HepG2 (cell line): ENCODE results near the gene DNAJB12. TPM values are rescaled to one million over a fixed set of nuclear protein-coding genes. Genes with fewer than 3 reads are reported as not detected.

Experiments
- BATF2 ChIP-seq: sonication (generic); formaldehyde crosslinking; IDR thresholded peaks from 2 replicates; pipeline ENCODE4 v1.8.0; 2022; ENCODE audit warnings: mild to moderate bottlenecking, missing genetic modification reagents, moderate library complexity
- E2F1 ChIP-seq: sonication (generic); formaldehyde crosslinking; IDR thresholded peaks from 2 replicates; pipeline ENCODE4 v1.5.0; 2020; ENCODE audit warnings: missing genetic modification reagents
- FOXM1 ChIP-seq: sonication (generic); formaldehyde crosslinking; IDR thresholded peaks from 2 replicates; pipeline ENCODE4 v1.5.0; 2020; ENCODE audit warnings: missing genetic modification reagents
- FOXO1 ChIP-seq: sonication (generic); formaldehyde crosslinking; IDR thresholded peaks from 2 replicates; pipeline ENCODE4 v1.4.0; 2020; ENCODE audit warnings: missing genetic modification reagents
- HIC2 ChIP-seq: sonication (generic); formaldehyde crosslinking; IDR thresholded peaks from 2 replicates; pipeline ENCODE4 v1.9.0; 2022; ENCODE audit warnings: low read depth, missing genetic modification reagents
- IRX3 ChIP-seq: sonication (generic); formaldehyde crosslinking; IDR thresholded peaks from 2 replicates; pipeline ENCODE4 v1.8.1; 2023; ENCODE audit warnings: mild to moderate bottlenecking, low read depth, missing genetic modification reagents, borderline replicate concordance
- JARID2 ChIP-seq: sonication (generic); formaldehyde crosslinking; IDR thresholded peaks from 2 replicates; pipeline ENCODE4 v1.8.1; 2023; ENCODE audit warnings: missing genetic modification reagents, inconsistent platforms; ENCODE audit not compliant: insufficient replicate concordance
- NFAT5 ChIP-seq: sonication (generic); formaldehyde crosslinking; IDR thresholded peaks from 2 replicates; pipeline ENCODE4 v1.4.0; 2020; ENCODE audit warnings: missing genetic modification reagents
- PHF5A ChIP-seq: IDR thresholded peaks from one replicate; pipeline ENCODE4 v1.6.1; 2018; ENCODE audit warnings: low read depth, missing genetic modification reagents; ENCODE audit not compliant: unreplicated experiment
- SPEN ChIP-seq: sonication (generic); formaldehyde crosslinking; IDR thresholded peaks from 2 replicates; pipeline ENCODE4 v1.5.1; 2020; ENCODE audit warnings: low read depth, mild to moderate bottlenecking, missing genetic modification reagents
- UBTF ChIP-seq: sonication (generic); formaldehyde crosslinking; IDR thresholded peaks from 2 replicates; pipeline ENCODE4 v1.4.0; 2020; ENCODE audit warnings: mild to moderate bottlenecking, missing genetic modification reagents
- ZFP36L2 ChIP-seq: sonication (generic); formaldehyde crosslinking; IDR thresholded peaks from 2 replicates; pipeline ENCODE4 v1.4.0; 2020; ENCODE audit warnings: missing genetic modification reagents
- ZNF20 ChIP-seq: sonication (generic); formaldehyde crosslinking; IDR thresholded peaks from 2 replicates; pipeline ENCODE4 v1.4.0; 2020; ENCODE audit warnings: mild to moderate bottlenecking, moderate library complexity, missing genetic modification reagents
- ZNF446 ChIP-seq: sonication (generic); formaldehyde crosslinking; IDR thresholded peaks from 2 replicates; pipeline ENCODE4 v1.5.0; 2020; ENCODE audit warnings: mild to moderate bottlenecking, missing genetic modification reagents
- ZNF552 ChIP-seq: sonication (generic); formaldehyde crosslinking; IDR thresholded peaks from 2 replicates; pipeline ENCODE4 v1.9.0; 2022; ENCODE audit warnings: missing genetic modification reagents, mild to moderate bottlenecking, borderline replicate concordance
- ZNF703 ChIP-seq: sonication (generic); formaldehyde crosslinking; IDR thresholded peaks from 2 replicates; pipeline ENCODE4 v1.5.1; 2020; ENCODE audit warnings: missing genetic modification reagents, mild to moderate bottlenecking, moderate library complexity, borderline replicate concordance
- ZNF776 ChIP-seq: sonication (generic); formaldehyde crosslinking; IDR thresholded peaks from 2 replicates; pipeline ENCODE4 v1.4.0; 2020; ENCODE audit warnings: mild to moderate bottlenecking, missing genetic modification reagents
- polyA plus RNA-seq, 8 experiments: library from polyadenylated mRNA; depleted of rRNA in 3 of 8; stranded (reverse) in 7 of 8; unstranded in 1 of 8; fragments of >200 nt; fragmentation: Illumina TruSeq in 4 of 8; extraction: Trizol in 4 of 8; gene quantifications; 2 replicates each; pipeline versions ENCODE4 v1.2.1 to v1.2.3, GENCODE V29; 2011 to 2016; ENCODE audit warnings: low read depth in 4 of 8, missing spikeins in 1 of 8, mixed read lengths in 1 of 8; ENCODE audit not compliant: insufficient read depth in 1 of 8
- total RNA-seq, 5 experiments: library from RNA; depleted of rRNA; stranded (reverse); fragments of >200 nt; fragmentation: Illumina TruSeq; extraction: Trizol; gene quantifications; 2 replicates each; pipeline ENCODE4 v1.2.3, GENCODE V29; 2016; ENCODE audit warnings: low read depth in 1 of 5

The DNAJB12 gene
- total and polyA plus RNA-seq, 2 of the 13 experiments (the other 11 are each of a cell fraction or from before 2014, with no cell fraction given) = 10.8 to 18.2 TPM

GRCh38 chr10:72319416-72320254, 35.1 kb downstream of the DNAJB12 start (continued):
- peak; percentile 65; the same call in 1 of the 2 replicates for TF ChIP-seq UBTF (CRISPR knock-in tag)
- TF ChIP-seq FOXM1 (CRISPR knock-in tag) = no peak
- TF ChIP-seq FOXO1 (CRISPR knock-in tag) = peak; percentile 76
- peak; percentile 90 for TF ChIP-seq HIC2 (CRISPR knock-in tag)
- TF ChIP-seq PHF5A (CRISPR knock-in tag) = no peak
- TF ChIP-seq ZNF446 (CRISPR knock-in tag) = no peak
- TF ChIP-seq ZNF552 (CRISPR knock-in tag) = 0 out of 2 replicates have a peak, but pooled peaks have one; percentile 38
- TF ChIP-seq BATF2 (CRISPR knock-in tag) = no peak
- TF ChIP-seq ZFP36L2 (CRISPR knock-in tag) = no peak
- no peak for TF ChIP-seq JARID2 (CRISPR knock-in tag)
- TF ChIP-seq SPEN (CRISPR knock-in tag) = peak; percentile 83; the same call in 1 of the 2 replicates
- no peak for TF ChIP-seq IRX3 (CRISPR knock-in tag)
- TF ChIP-seq ZNF703 (CRISPR knock-in tag) = 0 out of 2 replicates have a peak, but pooled peaks have one; percentile 63
- no peak for TF ChIP-seq ZNF20 (CRISPR knock-in tag)
- 0 out of 2 replicates have a peak, but pooled peaks have one; percentile 66 for TF ChIP-seq ZNF776 (CRISPR knock-in tag)
- peak; percentile 12 for TF ChIP-seq E2F1
- TF ChIP-seq NFAT5 = no peak
